ENCODE results near the gene LBH.

GRCh38 chr2:30287857-30288513 lies 56.7 kb downstream of the LBH start:
- TF ChIP-seq EZH2 (IDR thresholded peaks at IDR 0.05; ENCODE audit: borderline replicate concordance) (no peak), CTCF (IDR thresholded peaks at IDR 0.05; ENCODE audit: poor library complexity) (no peak), EZH2phosphoT487 (IDR thresholded peaks at IDR 0.05; ENCODE audit: low read depth, severe bottlenecking, unreplicated experiment) (no peak)
